HCEC 1CT (cell line): ENCODE data around the gene KIRREL3.

Experiments
- DNase-seq: peaks from one replicate; pipeline ENCODE4 v3.0.0-alpha.2; 2017

The KIRREL3 gene

DNA sequence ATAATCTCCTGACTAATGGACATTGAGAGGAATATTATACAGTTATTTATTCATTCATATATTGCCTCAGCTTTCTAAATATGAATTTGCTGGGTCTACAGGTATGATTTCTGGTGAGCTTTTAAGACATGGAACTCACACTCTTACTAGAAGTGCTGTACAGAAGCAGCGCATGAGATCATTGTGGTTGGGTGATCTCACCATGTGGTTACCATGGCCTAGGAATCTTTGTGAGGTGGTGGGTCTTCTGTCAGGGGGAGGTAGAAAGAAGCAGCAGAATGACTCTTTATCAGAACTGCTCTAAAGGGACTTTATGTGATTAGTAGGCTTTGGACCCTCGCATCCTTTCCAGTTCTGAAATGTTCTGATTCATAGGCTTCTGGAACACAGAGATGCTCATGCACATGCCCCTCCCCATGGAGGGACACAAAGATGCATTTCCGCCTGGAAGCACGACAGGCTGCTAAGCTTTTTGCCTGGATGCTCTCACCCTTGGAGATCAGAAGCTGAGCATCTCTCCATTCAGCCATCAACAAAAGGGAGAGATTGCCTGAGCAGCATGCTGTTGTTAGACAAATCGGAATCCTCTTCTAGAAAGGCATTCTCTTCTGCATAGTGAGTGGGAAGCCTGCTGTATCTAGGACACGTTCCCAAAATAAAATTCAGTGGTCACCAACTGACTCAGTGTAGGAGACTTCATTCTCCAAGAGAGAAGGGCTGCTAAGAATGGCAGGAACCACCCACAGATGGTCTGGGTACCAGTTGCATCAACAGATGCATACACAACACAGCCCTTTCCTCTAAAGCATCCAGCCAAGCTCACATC, 51.3 kb downstream of the KIRREL3 start:
- no peak for DNase-seq

DNA sequence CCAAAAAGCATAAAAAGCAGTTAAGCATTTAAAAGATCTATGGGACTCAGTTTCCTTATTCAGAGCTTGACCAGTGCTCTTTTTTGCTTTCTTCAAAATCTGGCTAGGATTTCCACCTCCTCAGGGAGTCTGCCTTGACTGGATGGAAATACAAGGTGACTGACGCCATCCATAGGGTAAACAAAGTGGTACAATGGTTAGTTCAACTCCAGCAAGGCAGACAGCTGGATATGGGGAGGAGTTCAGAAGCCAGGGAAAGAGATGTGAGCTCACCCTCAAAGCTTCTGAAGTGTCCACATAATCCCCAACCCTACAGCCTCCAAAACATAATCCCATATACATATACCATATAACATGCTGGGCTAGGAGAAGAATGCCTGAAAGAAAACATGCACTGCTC, 52.0 kb downstream of the KIRREL3 start:
- DNase-seq: no peak

DNA sequence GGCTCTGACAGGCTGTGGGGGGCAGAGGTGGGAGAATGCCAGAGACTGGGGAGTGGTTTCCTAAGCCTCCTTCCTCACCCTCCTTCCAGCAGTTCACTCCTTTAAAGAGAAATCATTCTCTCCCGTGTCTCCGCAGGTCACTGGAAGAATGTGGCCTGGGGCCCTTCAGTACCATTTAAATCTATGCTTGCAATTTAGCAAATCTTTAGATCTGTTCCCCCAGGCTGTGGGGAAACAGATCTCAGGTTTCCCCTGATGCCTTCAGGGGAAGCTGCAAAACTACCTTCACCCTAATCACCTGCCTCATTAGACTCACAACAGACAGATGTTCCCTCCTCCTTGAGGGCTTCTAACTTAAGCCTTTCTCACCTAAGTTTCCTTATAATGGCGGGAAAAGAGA, 55.3 kb downstream of the KIRREL3 start:
- no peak for DNase-seq

DNA sequence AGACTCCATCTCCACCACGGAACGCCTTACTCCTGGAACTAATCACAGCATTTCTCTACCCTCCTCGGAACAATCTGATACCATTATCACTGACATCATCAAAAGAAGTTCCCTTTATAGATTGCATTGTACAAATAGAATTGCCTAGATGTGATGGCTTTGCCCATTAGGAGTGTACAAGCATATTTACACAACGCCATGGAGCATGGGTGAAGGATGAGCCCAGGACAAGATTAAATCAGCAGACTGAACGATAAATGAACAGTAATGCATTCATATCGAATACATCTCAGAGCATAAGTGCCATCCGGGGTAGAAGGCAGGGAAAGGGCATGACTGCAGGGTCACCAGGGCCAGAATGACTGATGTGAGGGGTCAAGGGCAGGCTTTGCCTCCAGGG, 57.3 kb downstream of the KIRREL3 start:
- DNase-seq: no peak

DNA sequence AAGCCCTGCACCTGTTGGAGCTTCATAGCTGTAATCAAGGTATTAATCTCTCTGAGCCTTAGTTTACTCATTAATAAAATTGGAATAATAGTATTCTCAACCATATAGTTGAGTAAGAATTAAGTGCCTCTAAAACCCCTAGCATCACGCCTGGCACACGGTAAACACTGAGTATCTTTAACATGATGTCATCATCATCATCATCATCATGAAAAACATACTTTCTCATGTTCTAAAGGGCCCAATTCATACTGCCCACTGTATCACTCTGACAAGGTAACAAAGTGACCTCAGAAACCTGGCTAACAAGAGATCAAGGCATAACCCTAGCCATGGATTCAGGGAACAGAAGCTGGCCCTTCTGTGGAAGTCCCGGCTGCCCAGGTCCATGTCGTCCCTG, 58.4 kb downstream of the KIRREL3 start:
- DNase-seq: no peak

DNA sequence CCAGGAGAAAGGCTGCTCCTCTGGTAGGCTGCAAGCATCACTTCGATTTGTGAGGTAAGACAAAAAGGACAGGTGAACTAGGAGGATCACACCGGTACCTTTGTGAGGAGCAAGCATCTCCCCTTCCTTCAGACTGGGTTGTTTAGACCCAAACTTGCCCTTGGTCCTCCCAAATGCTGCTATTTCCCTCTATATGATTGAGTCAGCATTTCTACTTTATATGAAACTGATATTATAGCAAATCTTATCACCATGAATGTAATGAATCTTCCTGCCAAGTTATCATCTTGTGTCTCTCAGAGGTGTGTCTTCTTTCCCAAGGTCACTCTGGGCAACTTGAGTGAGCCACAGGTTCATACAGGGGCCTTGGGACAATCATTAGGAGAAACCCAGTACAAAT, 61.0 kb downstream of the KIRREL3 start:
- no peak for DNase-seq

DNA sequence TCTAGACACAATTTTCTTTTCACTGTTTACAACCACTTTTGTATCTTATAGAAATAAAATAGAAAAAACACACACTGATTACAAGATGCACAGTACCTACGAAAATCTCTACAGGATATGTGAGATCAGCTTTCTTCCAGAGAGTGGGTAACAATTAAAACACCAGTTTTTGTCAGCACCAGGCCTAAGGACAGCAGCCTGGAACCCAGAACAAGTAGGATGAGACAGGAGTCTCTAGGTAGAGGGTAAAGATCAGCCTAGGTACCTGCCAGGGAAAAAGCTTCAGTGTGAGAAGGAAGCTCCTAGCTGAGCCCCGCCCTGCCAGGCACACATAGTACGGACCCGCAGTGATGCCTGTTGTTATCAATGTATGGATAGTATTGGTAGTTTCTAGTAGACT, 61.9 kb downstream of the KIRREL3 start:
- no peak for DNase-seq

DNA sequence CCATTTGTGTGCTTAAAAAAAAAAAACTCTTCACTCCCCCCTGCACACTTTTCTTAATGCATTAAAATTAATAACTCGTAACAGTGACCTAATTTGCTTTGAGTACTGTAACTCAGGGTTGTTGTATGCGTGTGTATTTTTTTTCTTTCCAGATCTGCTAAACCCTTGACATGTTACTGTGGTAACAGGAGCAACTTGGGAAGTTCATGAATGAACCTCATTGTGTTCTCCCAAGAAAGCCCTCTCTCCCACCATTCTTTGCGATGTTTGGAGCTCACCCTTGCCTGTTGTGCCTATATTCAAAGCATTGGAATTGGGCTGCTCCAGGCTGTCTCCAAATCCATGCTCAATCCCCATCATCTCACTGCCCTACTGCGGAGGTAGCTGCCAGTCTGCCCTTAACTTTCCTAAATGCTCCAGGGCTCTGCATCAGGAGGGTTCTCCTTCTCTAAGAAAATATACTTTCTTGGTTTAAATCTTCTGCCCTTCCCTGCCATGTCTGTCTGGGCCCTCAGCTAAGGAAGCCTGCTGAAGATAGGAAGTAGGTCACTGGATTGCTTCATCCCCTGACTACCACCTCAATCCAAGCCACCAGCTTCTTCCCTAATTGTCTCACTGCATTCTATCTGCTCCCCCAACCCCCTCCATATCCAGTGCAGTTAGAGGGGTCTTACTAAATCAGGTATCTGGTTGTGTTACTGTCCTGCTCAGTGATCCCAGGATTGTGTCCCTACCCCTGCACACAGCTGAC, 70.3 kb downstream of the KIRREL3 start:
- no peak for DNase-seq

DNA sequence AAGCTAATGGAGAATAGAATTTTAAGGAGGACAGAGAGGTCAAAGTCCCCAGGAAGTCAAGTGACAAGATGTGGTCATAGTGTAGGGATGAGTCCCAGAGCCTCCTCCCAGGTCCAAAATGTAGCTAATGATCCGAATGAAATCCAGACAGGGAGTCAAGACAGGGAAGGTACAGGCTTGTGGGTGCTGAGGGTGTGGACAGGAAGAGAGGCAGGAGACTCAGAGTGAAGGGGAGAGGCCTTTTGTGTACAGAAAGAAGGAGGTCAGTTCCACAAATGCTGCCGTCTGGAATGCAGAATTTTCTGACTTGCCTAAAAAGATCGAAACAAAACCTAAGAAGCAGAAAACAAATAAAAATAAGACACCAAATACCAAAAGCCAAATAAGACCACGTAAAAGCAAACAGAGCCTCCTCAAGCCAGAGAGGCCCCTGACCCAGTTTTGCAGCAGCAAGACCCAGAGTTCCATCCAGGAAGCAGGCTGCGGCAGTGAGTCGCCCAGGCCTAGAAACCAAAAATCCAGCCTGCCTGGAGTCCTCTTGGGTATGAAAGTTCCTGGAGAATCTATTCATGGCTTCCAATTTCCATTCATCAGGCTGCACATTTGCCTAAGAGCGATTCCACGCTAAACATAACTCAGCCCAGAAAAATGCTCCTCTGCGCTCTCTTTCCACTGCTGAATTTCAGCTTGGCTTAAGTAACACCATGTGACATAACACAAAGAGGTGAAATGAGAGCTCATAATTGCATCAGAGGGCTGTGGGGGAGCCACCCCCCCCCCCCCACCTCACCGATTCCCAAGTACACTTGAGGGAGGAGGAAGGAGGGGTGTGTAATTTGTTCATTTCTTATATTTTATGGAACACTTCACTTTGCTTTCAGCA, 71.2 kb downstream of the KIRREL3 start:
- no peak for DNase-seq

DNA sequence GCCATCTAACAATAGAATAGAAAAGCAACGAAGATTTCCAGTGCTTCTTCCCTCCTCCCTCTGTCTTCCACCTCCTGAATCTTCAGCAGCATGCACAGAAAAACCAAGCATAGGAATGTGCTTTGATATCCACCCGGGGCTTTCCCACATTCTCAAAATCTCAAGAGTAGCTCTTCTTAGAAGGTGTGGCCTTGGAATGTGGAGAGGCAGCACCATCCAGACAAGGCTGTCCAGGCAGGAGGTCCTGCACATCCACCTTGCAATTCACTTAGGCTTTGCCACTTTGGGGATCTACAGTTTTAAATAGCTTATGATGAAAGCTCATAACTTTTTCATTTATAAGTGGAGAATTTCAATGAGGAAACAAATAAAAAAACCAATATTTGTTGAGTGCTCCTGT, 72.9 kb downstream of the KIRREL3 start:
- DNase-seq: no peak

DNA sequence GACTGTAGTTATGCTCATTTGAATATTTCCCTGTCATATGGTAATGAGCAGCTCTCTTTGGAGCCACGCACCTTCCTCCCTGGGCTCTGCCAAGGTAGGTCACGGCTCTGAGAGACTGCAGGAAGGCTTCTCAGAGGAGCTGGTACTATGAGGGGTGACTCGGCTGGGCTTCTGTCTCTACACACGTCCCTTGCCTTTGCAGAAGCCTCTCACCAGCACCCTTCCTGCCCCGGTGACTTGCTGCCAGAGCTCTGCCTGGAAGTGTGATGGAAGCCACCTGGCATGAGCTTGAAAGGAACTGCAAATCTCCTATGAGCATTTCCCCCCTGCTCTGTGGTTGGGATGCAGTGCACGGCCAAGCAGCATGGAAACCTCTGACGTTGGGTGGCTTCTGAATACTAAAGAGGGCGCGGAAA, 74.2 kb downstream of the KIRREL3 start:
- DNase-seq: peak; percentile 27

DNA sequence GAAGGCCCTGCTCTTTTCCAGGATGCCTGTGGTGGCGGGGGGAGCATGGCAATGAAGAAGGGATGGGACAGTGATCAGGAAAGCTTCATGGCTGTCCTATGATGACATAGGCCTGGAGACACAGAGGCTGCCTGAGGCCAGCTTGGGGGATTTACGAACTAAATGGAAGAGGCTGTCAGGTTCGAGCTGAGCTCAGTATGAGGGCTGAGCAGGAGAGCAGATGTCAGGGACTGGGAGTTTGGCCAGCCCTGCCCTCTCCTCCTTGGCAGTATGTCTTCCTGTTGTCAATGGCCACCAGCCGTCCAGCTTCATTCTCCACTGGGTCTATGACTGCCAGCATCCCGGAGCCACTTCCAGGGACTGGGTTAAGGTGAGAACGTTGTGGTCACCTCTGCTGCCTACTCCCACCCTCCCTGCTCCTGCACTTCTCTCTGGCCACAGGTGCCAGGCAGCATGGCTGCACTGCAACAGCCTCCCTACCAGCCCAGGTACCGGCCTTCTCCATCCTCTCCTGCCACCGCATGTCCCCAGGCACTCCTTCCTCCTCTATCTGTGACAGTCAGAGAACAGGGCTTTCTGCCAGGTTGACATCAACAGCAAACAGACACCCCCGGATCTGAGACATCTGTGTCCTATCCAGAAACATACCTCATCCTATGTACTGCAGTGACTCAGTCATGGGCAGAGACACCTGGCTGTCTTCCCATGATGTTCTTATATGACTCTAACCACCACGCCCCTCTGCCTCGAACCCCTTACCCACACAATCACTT, 75.1 kb downstream of the KIRREL3 start:
- DNase-seq: no peak

DNA sequence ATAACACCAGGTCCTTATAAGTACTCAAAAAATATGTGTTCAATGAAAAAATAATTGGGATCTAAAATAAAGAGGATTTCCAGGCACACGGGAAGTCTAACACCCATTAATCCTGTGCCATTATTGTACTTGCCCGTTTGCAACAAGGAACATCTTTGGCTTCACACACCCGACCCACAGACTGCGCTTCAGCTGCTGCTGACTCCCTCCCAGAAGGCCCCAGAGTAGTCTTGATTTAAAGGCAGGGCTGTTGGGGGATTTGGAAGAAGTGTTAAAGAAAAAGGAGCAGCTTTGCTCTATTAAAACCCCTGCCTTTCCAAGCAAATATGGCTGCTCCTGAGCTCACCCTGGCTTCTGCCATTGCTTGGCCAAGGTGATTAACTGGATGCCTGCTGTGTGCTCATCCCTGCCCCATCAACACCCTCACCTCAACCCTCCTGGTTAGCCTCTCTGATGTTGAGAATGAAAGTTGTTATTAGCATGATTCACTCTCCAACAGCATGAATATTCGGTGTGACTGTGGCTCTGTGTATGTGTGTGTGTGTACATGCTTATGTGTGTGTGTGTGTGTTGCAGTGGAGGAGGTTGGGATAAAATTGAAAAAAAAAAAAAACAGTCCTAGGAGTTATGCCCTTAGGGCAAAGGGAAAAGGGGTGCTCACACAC, 76.1 kb downstream of the KIRREL3 start:
- no peak for DNase-seq

DNA sequence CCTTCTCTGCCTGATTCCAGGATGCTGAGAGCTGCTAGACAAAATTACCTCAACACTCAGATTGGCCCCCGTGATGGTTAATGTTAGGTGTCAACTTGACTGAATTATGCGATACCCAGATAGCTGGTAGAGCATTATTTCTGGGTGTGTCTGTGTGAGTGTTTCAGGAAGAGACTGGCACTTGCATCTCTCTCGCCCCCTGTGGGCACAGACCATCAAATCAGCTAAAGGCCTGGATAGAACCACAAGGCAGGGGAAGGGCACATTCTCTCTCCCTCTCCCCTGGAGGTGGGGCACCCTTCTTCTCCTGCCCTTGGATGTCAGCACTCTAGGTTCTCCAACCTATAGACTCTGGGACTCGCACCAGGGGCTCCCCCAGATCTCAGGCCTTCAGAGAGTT, 79.7 kb downstream of the KIRREL3 start:
- no peak for DNase-seq

DNA sequence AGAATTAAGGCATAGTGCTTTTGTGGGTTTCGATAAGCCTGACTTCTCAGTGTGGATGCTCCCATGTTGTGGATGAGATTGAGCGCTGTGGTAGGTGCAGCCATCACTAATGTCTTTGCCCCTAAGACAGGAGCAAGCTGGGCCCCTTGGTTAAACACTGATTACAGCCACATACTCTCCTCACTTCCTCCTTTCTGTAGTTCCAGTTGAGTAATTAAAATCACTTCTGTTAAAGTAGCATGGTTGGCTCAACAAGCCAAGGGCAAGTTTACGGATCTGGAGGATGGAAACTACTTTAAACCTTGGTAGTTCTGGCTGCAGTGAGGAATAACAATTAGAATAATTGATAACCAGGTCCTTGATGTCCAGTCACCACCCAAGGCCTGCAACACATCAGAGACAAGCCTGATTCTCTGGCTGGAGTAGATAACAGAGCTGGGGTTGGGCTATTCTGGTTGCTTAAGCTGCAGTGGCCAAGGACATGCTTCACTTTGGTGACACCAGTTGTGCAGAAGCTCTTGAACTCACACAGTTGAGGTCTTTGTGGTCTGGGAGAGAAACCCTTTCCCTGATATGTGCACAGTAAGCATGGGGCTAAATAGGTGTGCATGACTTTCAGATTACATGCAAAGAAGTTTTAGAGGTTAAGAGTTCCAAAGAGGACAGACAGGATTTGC, 81.3 kb downstream of the KIRREL3 start:
- DNase-seq: no peak

DNA sequence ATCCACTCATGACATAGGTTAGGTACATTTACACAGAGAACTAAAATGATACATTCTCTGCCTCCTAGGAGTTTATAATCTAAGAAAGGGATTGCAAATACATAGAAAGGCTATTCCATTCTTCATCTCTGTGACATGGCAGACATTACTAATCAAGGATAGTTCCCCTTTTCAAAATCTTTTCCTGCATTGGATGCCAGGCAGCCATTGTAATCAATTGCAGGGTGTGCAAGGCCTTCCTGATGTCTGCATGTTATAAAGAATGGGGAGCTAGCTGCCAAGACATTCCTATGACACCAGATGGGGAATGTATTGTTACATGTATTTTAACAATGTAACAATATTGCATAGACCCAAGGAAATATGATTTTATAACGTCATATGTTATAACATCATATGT, 82.0 kb downstream of the KIRREL3 start:
- peak; percentile 28 for DNase-seq

DNA sequence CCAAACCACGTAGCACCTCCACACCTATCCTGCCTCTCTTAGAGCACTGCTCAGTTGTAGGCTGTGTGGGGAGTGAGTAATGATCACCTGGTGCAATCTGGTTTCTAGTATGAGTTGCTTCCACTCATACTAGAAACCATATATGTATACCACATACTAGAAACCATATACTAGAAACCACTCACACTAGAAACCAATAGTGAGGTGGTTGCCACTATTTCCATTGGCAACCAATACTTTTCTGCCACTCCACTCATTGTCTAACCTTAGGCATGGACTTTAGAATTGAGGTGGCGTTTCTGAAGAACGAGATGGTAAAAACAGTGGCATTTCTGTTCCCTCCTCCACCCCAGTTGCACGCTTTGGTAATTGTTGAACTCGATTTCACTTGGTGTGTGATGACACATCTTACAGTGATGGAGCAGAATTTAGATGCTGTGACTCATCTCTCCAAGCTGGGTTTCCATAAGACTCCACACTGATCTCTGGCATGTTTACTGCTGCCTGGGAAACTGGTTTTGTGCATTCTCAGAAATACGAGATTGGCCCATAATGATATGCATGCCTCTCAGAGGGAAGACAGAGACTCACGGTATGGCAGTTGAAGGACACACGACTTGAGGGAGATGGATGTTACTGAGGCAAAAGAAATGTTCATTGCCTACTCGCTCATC, 82.9 kb downstream of the KIRREL3 start:
- DNase-seq: peak; percentile 80

DNA sequence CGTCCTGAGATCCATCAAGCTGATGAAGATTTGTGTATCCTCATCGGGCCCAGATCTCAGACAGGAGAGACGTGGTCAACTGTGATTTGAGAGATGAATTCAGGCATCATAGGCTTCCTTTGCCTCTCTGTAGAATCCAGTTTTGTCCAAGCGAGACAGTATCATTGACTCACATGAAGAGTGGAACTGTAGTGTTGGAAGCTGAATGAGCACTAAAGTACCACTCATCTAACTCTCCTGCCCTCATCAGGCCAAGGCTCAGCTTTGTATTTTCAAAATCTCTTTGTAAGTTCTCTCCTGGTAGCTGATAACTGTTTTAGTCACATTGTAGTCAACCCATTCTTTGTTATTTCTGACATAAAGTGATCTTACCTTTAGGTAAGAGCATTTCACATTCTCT, 85.1 kb downstream of the KIRREL3 start:
- no peak for DNase-seq

DNA sequence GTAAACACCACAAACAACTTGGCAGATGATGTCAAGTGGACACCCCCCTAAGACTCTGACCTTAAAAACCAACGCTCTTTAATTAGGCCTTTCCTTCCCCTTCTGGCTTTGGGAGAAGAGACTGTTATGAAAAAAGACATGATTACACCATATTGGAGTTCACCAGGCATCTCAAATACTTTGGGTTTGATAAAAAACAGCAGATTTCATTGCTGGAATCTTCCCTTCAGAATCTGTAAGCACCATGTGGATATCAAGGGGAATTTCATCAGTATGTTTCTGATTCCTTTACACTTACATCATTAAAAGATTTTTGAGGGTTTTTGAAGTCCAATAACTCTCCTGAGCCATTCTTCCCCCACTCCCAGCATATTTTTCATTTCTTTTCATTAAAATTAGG, 85.6 kb downstream of the KIRREL3 start:
- DNase-seq: peak; percentile 27

DNA sequence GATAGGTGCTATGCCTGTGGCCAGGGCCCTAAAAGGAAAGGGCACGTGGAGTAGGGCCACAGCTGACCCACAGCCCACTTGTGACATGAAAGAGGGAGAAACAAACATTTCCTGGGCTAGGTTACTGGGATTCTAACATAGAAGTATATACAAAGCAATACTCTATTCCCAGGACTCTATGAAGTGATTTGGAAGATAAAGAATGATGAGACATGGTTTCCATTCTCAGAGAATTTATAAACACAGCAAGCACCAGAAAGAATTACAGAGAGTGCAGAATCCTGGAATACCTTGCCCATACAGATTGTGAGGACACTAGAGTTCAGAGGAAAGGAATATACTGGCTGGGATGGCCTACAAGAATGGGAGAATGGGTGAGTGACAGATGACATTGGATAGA, 86.4 kb downstream of the KIRREL3 start:
- no peak for DNase-seq

DNA sequence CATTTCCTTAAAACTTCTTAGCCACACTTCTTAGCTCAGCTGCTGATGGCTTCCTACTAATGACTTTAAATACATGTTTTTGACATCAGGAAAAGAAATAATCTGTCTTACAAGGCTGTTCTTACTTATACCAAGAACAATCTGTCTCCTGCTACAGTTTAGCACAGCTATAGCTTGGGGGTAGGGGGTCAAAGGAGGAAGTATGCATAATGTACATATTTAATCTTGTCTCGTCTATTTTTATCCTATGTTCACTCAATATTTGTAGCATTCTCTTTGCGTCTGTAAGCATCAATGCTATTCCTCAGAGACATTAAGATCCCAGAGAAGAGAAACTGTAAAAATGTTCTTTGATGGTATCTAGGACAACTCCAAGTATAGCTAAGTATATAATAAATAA, 96.0 kb downstream of the KIRREL3 start:
- no peak for DNase-seq
